HepG2 (cell line): ENCODE measurements around the gene CAMTA1. TPM values are rescaled to one million over a fixed set of nuclear protein-coding genes. Genes with fewer than 3 reads are reported as not detected.

ENCODE experiments used
- ATAC-seq: fragments of 200-7000 bp; cut with Tn5 transposase; 3 replicates; pipeline ENCODE4 v1.9.1; 2020; ENCODE audit warnings: mild to moderate bottlenecking, moderate library complexity
- BruUV-seq: library from RNA; stranded (reverse); fragments of 400-500 nt; replicated peaks from 2 replicates; lab custom pipeline; 2021; lab: Mats Ljungman, UMichigan
- CTCF ChIA-PET: fragments of 300-600 bp; formaldehyde crosslinking; extraction: SDS; loops from one replicate; lab custom pipeline; 2021; ENCODE audit warnings: low total read pairs, inconsistent platforms, low intra/inter-chr PET ratio; lab: Yijun Ruan, JAX
- POLR2A ChIA-PET: fragments of 350-600 bp; sonication (Branson Sonifier 250); formaldehyde crosslinking; loops from one replicate; lab custom pipeline; 2020; ENCODE audit warnings: antibody characterized with exemption, inconsistent platforms; lab: Yijun Ruan, JAX
- DNase-seq: peaks from one replicate; pipeline ENCODE4 v3.0.0-alpha.2; 2015; ENCODE audit warnings: low spot score
- FAIRE-seq: peaks from 3 replicates; lab custom pipeline; 2011; peaks lifted over from hg19 to GRCh38; lab: Jason Lieb, UNC
- H2AFZ ChIP-seq: one replicate; pipeline ENCODE4 v1.6.1; 2011; ENCODE audit warnings: low read length, inconsistent platforms
- H3K27ac ChIP-seq: fragments of 300-600 bp; 3 replicates; pipeline ENCODE4 v1.8.0; 2011; ENCODE audit warnings: mixed run types, mild to moderate bottlenecking, mixed read lengths, low read length, inconsistent platforms; ENCODE audit not compliant: insufficient read depth; ENCODE audit errors: extremely low read length
- H3K27me3 ChIP-seq, 2 experiments: fragments of 200-600 bp in 1 of 2; 2 replicates in 1 of 2; 3 replicates in 1 of 2; pipeline versions ENCODE4 v1.6.0 to v1.8.0; 2011; ENCODE audit warnings: low read length in 2 of 2, mild to moderate bottlenecking in 2 of 2, moderate library complexity in 2 of 2, inconsistent platforms in 1 of 2; ENCODE audit not compliant: insufficient read depth in 2 of 2, control insufficient read depth in 1 of 2
- H3K36me3 ChIP-seq, 2 experiments: fragments of 200-600 bp in 1 of 2; replicated peaks in 1 of 2; 2 replicates in 1 of 2; 3 replicates in 1 of 2; pipeline versions ENCODE4 v1.5.1 to v1.8.0; 2011; ENCODE audit warnings: low read length in 2 of 2, inconsistent platforms in 1 of 2; ENCODE audit not compliant: insufficient read depth in 2 of 2, control insufficient read depth in 1 of 2
- H3K4me1 ChIP-seq: 2 replicates; pipeline ENCODE4 v1.5.1; 2012; ENCODE audit warnings: low read length, inconsistent platforms; ENCODE audit not compliant: insufficient read depth
- H3K4me2 ChIP-seq: 2 replicates; pipeline ENCODE4 v1.6.0; 2011; ENCODE audit warnings: low read depth, low read length, inconsistent platforms
- H3K4me3 ChIP-seq, 3 experiments: fragments of 200-600 bp in 1 of 3; sonication (generic), shearing (Covaris generic) in 1 of 3; replicated peaks in 1 of 3; 2 replicates each; pipeline ENCODE4 v1.5.1; 2011 to 2016; ENCODE audit warnings: low read length in 3 of 3, inconsistent platforms in 2 of 3, low read depth in 2 of 3, mild to moderate bottlenecking in 2 of 3, control low read depth in 1 of 3, mixed read lengths in 1 of 3; ENCODE audit not compliant: insufficient read depth in 1 of 3
- H3K79me2 ChIP-seq: one replicate; pipeline ENCODE4 v1.6.1; 2011; ENCODE audit warnings: low read length, inconsistent platforms; ENCODE audit not compliant: insufficient read depth
- H3K9ac ChIP-seq: 2 replicates; pipeline ENCODE4 v1.6.0; 2011; ENCODE audit warnings: mild to moderate bottlenecking, low read depth, low read length, inconsistent platforms; ENCODE audit not compliant: insufficient read depth
- H3K9me3 ChIP-seq: 2 replicates; pipeline ENCODE4 v1.5.1; 2012; ENCODE audit warnings: mild to moderate bottlenecking, low read length
- H4K20me1 ChIP-seq: 2 replicates; pipeline ENCODE4 v1.6.0; 2011; ENCODE audit warnings: inconsistent platforms, mild to moderate bottlenecking, low read length, moderate library complexity; ENCODE audit not compliant: insufficient read depth
- EZH2 ChIP-seq: conservative IDR thresholded peaks from 2 replicates; pipeline ENCODE4 v1.6.1; 2012; ENCODE audit warnings: mild to moderate bottlenecking, low read depth, low read length, moderate library complexity
- FOXP1 ChIP-seq, 2 experiments: fragments of 450-650 bp in 1 of 2; IDR thresholded peaks; 2 replicates each; pipeline ENCODE4 v1.6.1; 2017 to 2018; ENCODE audit warnings: antibody characterized with exemption in 1 of 2
- KDM5A ChIP-seq: fragments of 200-600 bp; sonication (generic); IDR thresholded peaks from 2 replicates; pipeline ENCODE4 v1.7.0; 2018; ENCODE audit warnings: antibody characterized with exemption, mild to moderate bottlenecking, low read length, borderline replicate concordance
- MEF2D ChIP-seq: sonication (generic); formaldehyde crosslinking; IDR thresholded peaks from 2 replicates; pipeline ENCODE4 v1.5.1; 2020; ENCODE audit warnings: mild to moderate bottlenecking, missing genetic modification reagents
- MYNN ChIP-seq: sonication (generic); formaldehyde crosslinking; IDR thresholded peaks from 2 replicates; pipeline ENCODE4 v1.4.0; 2020; ENCODE audit warnings: mild to moderate bottlenecking, low read depth, missing genetic modification reagents
- NCOR1 ChIP-seq: fragments of 200-600 bp; sonication (generic); IDR thresholded peaks from 2 replicates; pipeline ENCODE4 v1.7.0; 2017; ENCODE audit warnings: antibody characterized with exemption, low read length, borderline replicate concordance
- NONO ChIP-seq, 2 experiments: fragments of 450-650 bp in 1 of 2; sonication (generic) in 1 of 2; formaldehyde crosslinking in 1 of 2; IDR thresholded peaks in 1 of 2; conservative IDR thresholded peaks in 1 of 2; 2 replicates each; pipeline versions ENCODE4 v1.6.1 to v1.8.0; 2017 to 2022; ENCODE audit warnings: mild to moderate bottlenecking in 1 of 2, missing genetic modification reagents in 1 of 2, moderate library complexity in 1 of 2
- SIX1 ChIP-seq: sonication (generic); formaldehyde crosslinking; IDR thresholded peaks from 2 replicates; pipeline ENCODE4 v1.4.0; 2020; ENCODE audit warnings: missing genetic modification reagents, borderline replicate concordance
- SOX13 ChIP-seq, 3 experiments: fragments of 450-650 bp in 1 of 3; sonication (generic) in 1 of 3; formaldehyde crosslinking in 1 of 3; IDR thresholded peaks in 2 of 3; conservative IDR thresholded peaks in 1 of 3; 2 replicates each; pipeline versions ENCODE4 v1.5.0 to v1.6.1; 2016 to 2020; ENCODE audit warnings: antibody characterized with exemption in 1 of 3, mild to moderate bottlenecking in 1 of 3, missing compliant biosample characterization in 1 of 3, missing genetic modification reagents in 1 of 3, moderate library complexity in 1 of 3
- ZBTB44 ChIP-seq: sonication (generic); formaldehyde crosslinking; IDR thresholded peaks from 2 replicates; pipeline ENCODE4 v1.4.0; 2020; ENCODE audit warnings: missing genetic modification reagents
- ZNF619 ChIP-seq: sonication (generic); formaldehyde crosslinking; IDR thresholded peaks from 2 replicates; pipeline ENCODE4 v1.4.0; 2020; ENCODE audit warnings: mild to moderate bottlenecking, missing genetic modification reagents
- WGBS: methylation state at CpG from one replicate; pipeline ENCODE4 v1.1.6; 2017; ENCODE audit warnings: low lambda C conversion rate; 5-methylcytosine and 5-hydroxymethylcytosine counted together
- in situ Hi-C: cut with HindIII; loops from 2 replicates; pipeline ENCODE4 v1.10.0; 2017; ENCODE audit warnings: low pct_unique_long_range_greater_than_20kb; ENCODE audit not compliant: extremely low pct_ligation_motif_present
- intact Hi-C: fragments of 100-400 bp; cut with micrococcal nuclease; formaldehyde crosslinking; loops from one replicate; pipeline ENCODE4 v1.10.0; 2022; ENCODE audit not compliant: unreplicated experiment
- polyA plus RNA-seq, 8 experiments: library from polyadenylated mRNA; depleted of rRNA in 3 of 8; stranded (reverse) in 7 of 8; unstranded in 1 of 8; fragments of >200 nt; fragmentation: Illumina TruSeq in 4 of 8; extraction: Trizol in 4 of 8; gene quantifications; 2 replicates each; pipeline versions ENCODE4 v1.2.1 to v1.2.3, GENCODE V29; 2011 to 2016; ENCODE audit warnings: low read depth in 4 of 8, missing spikeins in 1 of 8, mixed read lengths in 1 of 8; ENCODE audit not compliant: insufficient read depth in 1 of 8
- total RNA-seq, 5 experiments: library from RNA; depleted of rRNA; stranded (reverse); fragments of >200 nt; fragmentation: Illumina TruSeq; extraction: Trizol; gene quantifications; 2 replicates each; pipeline ENCODE4 v1.2.3, GENCODE V29; 2016; ENCODE audit warnings: low read depth in 1 of 5

Gene CAMTA1
- total and polyA plus RNA-seq, 2 of the 13 experiments (the other 11 are each of a cell fraction or from before 2014, with no cell fraction given) = 25.0 to 36.4 TPM

GRCh38 chr1:7348073-7348472, 562.8 kb downstream of the CAMTA1 start:
- Histone ChIP-seq H3K4me2 (no peak overlapping the region), H3K27ac (no peak overlapping the region), H3K79me2 (no peaks in the 10 kb centered on the region), H3K27me3 (peaks cover 5 to 29% of the 10 kb centered on the region in 2 experiments; a peak in 2 of 5 replicates), H4K20me1 (no peaks in the 10 kb centered on the region; the same call in 1 of the 2 replicates), H3K4me1 (0 out of 2 replicates have a peak, but pooled peaks cover 7% of the 10 kb centered on the region), H3K4me3 (no peak overlapping the region), H2AFZ (no peak overlapping the region), H3K9ac (no peak overlapping the region), H3K9me3 (no peaks in the 10 kb centered on the region), H3K36me3 (no peaks in the 10 kb centered on the region)
- 36% methylated on average over 7 of the region's 10 CpGs for WGBS
- in situ Hi-C loops = no loop called here
- TF ChIP-seq NCOR1 = no peak
- no peak for TF ChIP-seq SOX13 (IDR thresholded peaks at IDR 0.05)
- no peak for TF ChIP-seq SOX13 (CRISPR knock-in tag; conservative IDR thresholded peaks at IDR 0.05 in 1 of 2, IDR thresholded peaks at IDR 0.05 in 1 of 2)
- no peak for TF ChIP-seq EZH2
- no peak for TF ChIP-seq MYNN (CRISPR knock-in tag)
- no peak for TF ChIP-seq ZNF619 (CRISPR knock-in tag)
- TF ChIP-seq MEF2D (CRISPR knock-in tag) = no peak
- no peak for TF ChIP-seq FOXP1 (IDR thresholded peaks at IDR 0.05)
- TF ChIP-seq FOXP1 (CRISPR knock-in tag; IDR thresholded peaks at IDR 0.05) = no peak
- TF ChIP-seq KDM5A = no peak
- TF ChIP-seq ZBTB44 (CRISPR knock-in tag) = no peak
- no peak for TF ChIP-seq NONO (IDR thresholded peaks at IDR 0.05)
- TF ChIP-seq NONO (CRISPR knock-in tag; conservative IDR thresholded peaks at IDR 0.05) = no peak
- TF ChIP-seq SIX1 = no peak
- POLR2A ChIA-PET = no interaction called here
- no TSS peak for BruUV-seq
- CTCF ChIA-PET = no interaction called here
- DNase-seq (no peak), FAIRE-seq (no peak), ATAC-seq (no peak)
- intact Hi-C loops = no loop called here
